Mammary epithelial cell (primary cell): ENCODE data around the gene ARRDC2.

Experiments used
- EZH2 ChIP-seq: IDR thresholded peaks from 2 replicates; pipeline ENCODE4 v1.6.1; 2012; ENCODE audit warnings: low read length, inconsistent platforms, borderline replicate concordance
- TF ChIP-seq, protein P1 (sequence below), 2 donors: IDR thresholded peaks in 1 of 2; conservative IDR thresholded peaks in 1 of 2; 2 replicates each; pipeline ENCODE4 v1.5.1; 2011 to 2012; ENCODE audit warnings: inconsistent platforms in 2 of 2, low read length in 2 of 2, mild to moderate bottlenecking in 2 of 2, control low read depth in 1 of 2, low read depth in 1 of 2; ENCODE audit not compliant: insufficient read depth in 1 of 2; ENCODE audit errors: extremely low read depth in 1 of 2

DNA sequence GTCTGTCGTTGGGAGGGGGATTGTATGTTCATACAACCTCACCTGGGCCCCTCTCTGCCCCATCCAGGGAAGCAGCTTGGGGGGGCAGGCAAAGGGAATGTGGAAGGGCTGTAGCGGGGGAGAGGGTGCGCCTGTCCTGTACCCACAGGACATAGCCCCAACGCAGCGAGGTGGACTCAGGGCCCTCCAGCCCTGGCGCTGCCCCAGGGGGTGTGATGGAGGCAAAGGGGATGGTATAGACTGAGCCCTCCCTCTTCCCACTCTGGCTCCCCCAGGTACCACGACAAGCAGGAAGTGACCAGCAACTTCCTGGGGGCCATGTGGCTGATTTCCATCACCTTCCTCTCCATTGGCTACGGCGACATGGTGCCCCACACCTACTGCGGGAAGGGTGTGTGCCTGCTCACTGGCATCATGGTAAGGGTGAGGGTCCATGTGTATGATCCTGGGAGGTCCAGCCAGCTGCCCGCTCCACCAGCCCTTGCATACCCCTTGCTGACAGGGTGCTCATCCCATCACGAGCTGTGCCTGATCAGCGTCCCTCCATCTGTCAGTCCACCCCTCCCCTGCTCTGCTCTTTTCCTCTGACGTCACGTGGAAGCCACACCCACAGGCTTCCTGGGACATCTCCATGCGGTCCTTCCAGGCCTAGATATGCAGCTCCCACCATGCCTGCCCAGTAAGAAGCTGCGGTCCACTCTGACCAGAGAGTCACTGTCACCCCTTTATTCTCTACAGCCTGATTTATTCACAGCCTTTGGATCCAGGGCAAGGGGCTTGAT is 22.7 kb upstream of the ARRDC2 start:
- TF ChIP-seq, protein P1, sequence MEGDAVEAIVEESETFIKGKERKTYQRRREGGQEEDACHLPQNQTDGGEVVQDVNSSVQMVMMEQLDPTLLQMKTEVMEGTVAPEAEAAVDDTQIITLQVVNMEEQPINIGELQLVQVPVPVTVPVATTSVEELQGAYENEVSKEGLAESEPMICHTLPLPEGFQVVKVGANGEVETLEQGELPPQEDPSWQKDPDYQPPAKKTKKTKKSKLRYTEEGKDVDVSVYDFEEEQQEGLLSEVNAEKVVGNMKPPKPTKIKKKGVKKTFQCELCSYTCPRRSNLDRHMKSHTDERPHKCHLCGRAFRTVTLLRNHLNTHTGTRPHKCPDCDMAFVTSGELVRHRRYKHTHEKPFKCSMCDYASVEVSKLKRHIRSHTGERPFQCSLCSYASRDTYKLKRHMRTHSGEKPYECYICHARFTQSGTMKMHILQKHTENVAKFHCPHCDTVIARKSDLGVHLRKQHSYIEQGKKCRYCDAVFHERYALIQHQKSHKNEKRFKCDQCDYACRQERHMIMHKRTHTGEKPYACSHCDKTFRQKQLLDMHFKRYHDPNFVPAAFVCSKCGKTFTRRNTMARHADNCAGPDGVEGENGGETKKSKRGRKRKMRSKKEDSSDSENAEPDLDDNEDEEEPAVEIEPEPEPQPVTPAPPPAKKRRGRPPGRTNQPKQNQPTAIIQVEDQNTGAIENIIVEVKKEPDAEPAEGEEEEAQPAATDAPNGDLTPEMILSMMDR (conservative IDR thresholded peaks at IDR 0.05 in 1 of 2, IDR thresholded peaks at IDR 0.05 in 1 of 2; ENCODE audit: extremely low read depth in 1 of 2, insufficient read depth in 1 of 2, low read depth in 1 of 2, low read length in 2 of 2): no peak
- TF ChIP-seq EZH2: no peak
